GM23338 (cell line): ENCODE data around the gene KCNK1. TPM values are rescaled to one million over a fixed set of nuclear protein-coding genes. Genes with fewer than 3 reads are reported as not detected.

ENCODE experiments used
- ATAC-seq: fragments of 200-7000 bp; cut with Tn5 transposase; 3 replicates; pipeline ENCODE4 v1.9.1; 2020
- DNase-seq: peaks from one replicate; pipeline ENCODE4 v3.0.0-alpha.2; 2015; ENCODE audit warnings: low spot score
- H2AFZ ChIP-seq: fragments of 200-600 bp; sonication (generic); 2 replicates; pipeline ENCODE4 v1.8.0; 2016; ENCODE audit warnings: antibody characterized with exemption, mild to moderate bottlenecking, moderate library complexity
- H3F3A ChIP-seq: fragments of 200-600 bp; sonication (generic); replicated peaks from 2 replicates; pipeline ENCODE4 v1.8.0; 2017; ENCODE audit warnings: antibody characterized with exemption, mixed run types, low read depth
- H3K27ac ChIP-seq: fragments of 200-600 bp; sonication (generic); 2 replicates; pipeline ENCODE4 v1.6.1; 2016; ENCODE audit warnings: low read depth
- H3K27me3 ChIP-seq: fragments of 200-600 bp; sonication (generic); 2 replicates; pipeline ENCODE4 v1.8.0; 2016; ENCODE audit warnings: mild to moderate bottlenecking, mixed run types, moderate library complexity; ENCODE audit not compliant: insufficient read depth
- H3K36me3 ChIP-seq: fragments of 200-600 bp; sonication (generic); 2 replicates; pipeline ENCODE4 v1.8.0; 2016; ENCODE audit warnings: mild to moderate bottlenecking; ENCODE audit not compliant: insufficient read depth
- H3K4me1 ChIP-seq: fragments of 200-600 bp; sonication (generic); 2 replicates; pipeline ENCODE4 v1.8.0; 2016; ENCODE audit warnings: mild to moderate bottlenecking, moderate library complexity; ENCODE audit not compliant: insufficient read depth
- H3K4me2 ChIP-seq: fragments of 200-600 bp; sonication (generic); 2 replicates; pipeline ENCODE4 v1.7.1; 2017; ENCODE audit warnings: mixed run types
- H3K4me3 ChIP-seq: fragments of 200-600 bp; sonication (generic); 2 replicates; pipeline ENCODE4 v1.6.1; 2016; ENCODE audit warnings: mixed run types
- H3K79me2 ChIP-seq: fragments of 200-600 bp; sonication (generic); replicated peaks from 2 replicates; pipeline ENCODE4 v1.8.0; 2017; ENCODE audit warnings: mild to moderate bottlenecking; ENCODE audit not compliant: insufficient read depth
- H3K9me2 ChIP-seq: fragments of 200-600 bp; sonication (generic); 2 replicates; pipeline ENCODE4 v1.8.0; 2017; ENCODE audit not compliant: insufficient read depth
- H4K20me1 ChIP-seq: fragments of 200-600 bp; sonication (generic); replicated peaks from 2 replicates; pipeline ENCODE4 v1.8.0; 2017; ENCODE audit warnings: mild to moderate bottlenecking; ENCODE audit not compliant: insufficient read depth
- H3K27ac Mint-ChIP-seq: 2 replicates; pipeline ENCODE4 v1.8.0; 2020; ENCODE audit warnings: inconsistent platforms, mild to moderate bottlenecking, moderate library complexity, mixed read lengths
- H3K27me3 Mint-ChIP-seq: 3 replicates; pipeline ENCODE4 v1.8.0; 2022; ENCODE audit warnings: low read depth, mild to moderate bottlenecking, moderate library complexity, mixed read lengths, inconsistent platforms; ENCODE audit not compliant: insufficient read depth, poor library complexity
- H3K36me3 Mint-ChIP-seq: 3 replicates; pipeline ENCODE4 v1.8.0; 2021; ENCODE audit warnings: low read depth, mild to moderate bottlenecking, inconsistent platforms, moderate library complexity, mixed read lengths
- H3K4me1 Mint-ChIP-seq: 3 replicates; pipeline ENCODE4 v1.8.0; 2020; ENCODE audit warnings: mild to moderate bottlenecking, inconsistent platforms, mixed read lengths
- H3K4me3 Mint-ChIP-seq: 3 replicates; pipeline ENCODE4 v1.8.0; 2021; ENCODE audit warnings: moderate library complexity, mild to moderate bottlenecking, inconsistent platforms, mixed read lengths
- H3K9me3 Mint-ChIP-seq: 3 replicates; pipeline ENCODE4 v1.8.0; 2020; ENCODE audit warnings: moderate library complexity, mild to moderate bottlenecking, inconsistent platforms, mixed read lengths
- CREB1 ChIP-seq: fragments of 250-450 bp; sonication (Bioruptor Pico); IDR thresholded peaks from 2 replicates; pipeline ENCODE4 v1.5.0; 2020; ENCODE audit warnings: low read depth, mild to moderate bottlenecking, moderate library complexity
- CTCF ChIP-seq, 2 experiments: fragments of 200-600 bp in 1 of 2; sonication (generic) in 1 of 2; conservative IDR thresholded peaks; 2 replicates each; pipeline versions ENCODE4 v1.5.1 to v1.6.1; 2016 to 2017; ENCODE audit warnings: antibody characterized with exemption in 2 of 2, low read depth in 2 of 2, mild to moderate bottlenecking in 2 of 2, moderate library complexity in 1 of 2
- ETS1 ChIP-seq: IDR thresholded peaks from 2 replicates; pipeline ENCODE4 v1.6.1; 2016; ENCODE audit warnings: antibody characterized with exemption
- EZH2 ChIP-seq: fragments of 200-600 bp; sonication (generic); IDR thresholded peaks from one replicate; pipeline ENCODE4 v1.8.0; 2017; ENCODE audit warnings: antibody characterized with exemption, mild to moderate bottlenecking, low read depth; ENCODE audit not compliant: unreplicated experiment
- EZH2phosphoT487 ChIP-seq: fragments of 200-600 bp; sonication (generic); IDR thresholded peaks from one replicate; pipeline ENCODE4 v1.8.1; 2018; ENCODE audit warnings: antibody characterized with exemption; ENCODE audit not compliant: unreplicated experiment
- JUNB ChIP-seq: IDR thresholded peaks from one replicate; pipeline ENCODE4 v1.6.1; 2016; ENCODE audit warnings: antibody characterized with exemption; ENCODE audit not compliant: unreplicated experiment
- NANOG ChIP-seq: IDR thresholded peaks from 2 replicates; pipeline ENCODE4 v1.6.1; 2016; ENCODE audit warnings: antibody characterized with exemption, borderline replicate concordance
- POLR2AphosphoS5 ChIP-seq: IDR thresholded peaks from 2 replicates; pipeline ENCODE4 v1.6.1; 2016; ENCODE audit warnings: antibody characterized with exemption, low read depth
- REST ChIP-seq: IDR thresholded peaks from one replicate; pipeline ENCODE4 v1.6.1; 2018; ENCODE audit warnings: antibody characterized with exemption; ENCODE audit not compliant: unreplicated experiment
- STAT1 ChIP-seq: IDR thresholded peaks from one replicate; pipeline ENCODE4 v1.6.1; 2016; ENCODE audit warnings: antibody characterized with exemption; ENCODE audit not compliant: unreplicated experiment
- ZNF114 ChIP-seq: fragments of 250-450 bp; sonication (Bioruptor Pico); IDR thresholded peaks from 2 replicates; pipeline ENCODE4 v1.5.0; 2020; ENCODE audit warnings: mild to moderate bottlenecking, moderate library complexity
- ZNF331 ChIP-seq: fragments of 250-450 bp; sonication (Bioruptor Pico); IDR thresholded peaks from 2 replicates; pipeline ENCODE4 v1.5.0; 2020; ENCODE audit warnings: low read depth, mild to moderate bottlenecking, moderate library complexity
- ZNF462 ChIP-seq: fragments of 250-450 bp; sonication (Bioruptor Pico); IDR thresholded peaks from 2 replicates; pipeline ENCODE4 v1.5.0; 2020; ENCODE audit warnings: mild to moderate bottlenecking, moderate library complexity
- polyA plus RNA-seq: library from polyadenylated mRNA; unstranded; fragments of >200 nt; fragmentation: Nextera tagmentation; extraction: Ambion mirVana; gene quantifications from 2 replicates; pipeline ENCODE4 v1.2.1, GENCODE V29; 2016
- total RNA-seq: library from RNA; depleted of rRNA; stranded (reverse); fragments of >200 nt; shearing (Covaris generic); gene quantifications from 2 replicates; pipeline ENCODE4 v1.2.3, GENCODE V29; 2014

The KCNK1 gene
- total and polyA plus RNA-seq, 2 experiments from 2014 or later: 10.1 to 12.7 TPM

- peaks cover 12% of the 10 kb centered on the region for H4K20me1 ChIP-seq
- ATAC-seq (no peak), DNase-seq (no peak)
- H2AFZ ChIP-seq: no peak overlapping the region
- 0 out of 2 replicates have a peak, but pooled peaks cover 8% of the 10 kb centered on the region for H3K4me1 ChIP-seq
- H3K4me1 Mint-ChIP-seq: peaks cover 13% of the 10 kb centered on the region
- H3K4me2 ChIP-seq: no peak overlapping the region
- no peak overlapping the region for H3K4me3 Mint-ChIP-seq
- peaks cover 13% of the 10 kb centered on the region; the same call in 1 of the 2 replicates for H3K79me2 ChIP-seq
- H3K27ac Mint-ChIP-seq: no peak overlapping the region
- H3K9me3 Mint-ChIP-seq: no peaks in the 10 kb centered on the region
- no peaks in the 10 kb centered on the region for H3F3A ChIP-seq
- H3K27me3 Mint-ChIP-seq: peaks cover 4% of the 10 kb centered on the region
- H3K36me3 Mint-ChIP-seq: no peaks in the 10 kb centered on the region; the same call in 1 of the 3 replicates
- no peak overlapping the region for H3K27ac ChIP-seq
- no peaks in the 10 kb centered on the region for H3K27me3 ChIP-seq
- peaks cover 6% of the 10 kb centered on the region; the same call in 1 of the 2 replicates for H3K9me2 ChIP-seq
- TF ChIP-seq ETS1 (no peak), POLR2AphosphoS5 (no peak), ZNF462 (CRISPR knock-in tag) (no peak), CREB1 (CRISPR knock-in tag) (no peak), EZH2 (no peak), REST (no peak), ZNF331 (no peak), NANOG (no peak), STAT1 (no peak), JUNB (no peak), EZH2phosphoT487 (no peak), ZNF114 (CRISPR knock-in tag) (no peak), CTCF (conservative IDR thresholded peaks at IDR 0.05; ENCODE audit: low read depth in 2 of 2) (no peak)
- H3K36me3 ChIP-seq: no peaks in the 10 kb centered on the region
- no peak overlapping the region for H3K4me3 ChIP-seq
These were observed 13.5 kb downstream of the KCNK1 start for GRCh38 chr1:233627376-233627775.
